ENCODE measurements around the gene ZNF691.

DNA sequence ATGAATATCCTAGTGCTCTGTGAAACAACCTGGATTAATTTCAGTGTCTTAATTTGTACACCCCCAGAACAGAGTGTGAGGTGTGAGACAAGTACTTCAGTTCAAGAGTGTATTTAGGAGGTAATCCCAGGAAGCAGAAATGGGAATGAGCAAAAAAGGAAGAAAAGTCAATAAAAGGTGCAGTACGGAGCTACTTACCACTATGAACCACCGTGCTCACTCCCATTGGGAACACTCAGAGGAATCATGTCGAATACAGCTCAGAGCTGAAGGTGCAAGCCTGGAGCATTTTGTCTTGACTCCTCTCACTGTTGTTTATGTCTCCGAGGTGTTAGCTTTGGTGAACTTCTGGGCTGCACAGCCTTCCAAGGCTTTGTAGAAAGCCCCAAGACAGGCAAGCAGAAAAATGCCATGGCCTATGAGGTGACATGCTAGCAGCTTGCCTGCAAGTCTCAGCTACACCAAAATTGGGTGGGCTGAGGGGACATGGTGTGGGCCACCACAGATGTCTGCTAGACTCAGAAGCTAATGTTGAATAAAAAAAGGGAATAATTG is 21.9 kb upstream of the ZNF691 start:
- no peak for TF ChIP-seq POLR2A (IDR thresholded peaks at IDR 0.05)
- TF ChIP-seq, protein P1, sequence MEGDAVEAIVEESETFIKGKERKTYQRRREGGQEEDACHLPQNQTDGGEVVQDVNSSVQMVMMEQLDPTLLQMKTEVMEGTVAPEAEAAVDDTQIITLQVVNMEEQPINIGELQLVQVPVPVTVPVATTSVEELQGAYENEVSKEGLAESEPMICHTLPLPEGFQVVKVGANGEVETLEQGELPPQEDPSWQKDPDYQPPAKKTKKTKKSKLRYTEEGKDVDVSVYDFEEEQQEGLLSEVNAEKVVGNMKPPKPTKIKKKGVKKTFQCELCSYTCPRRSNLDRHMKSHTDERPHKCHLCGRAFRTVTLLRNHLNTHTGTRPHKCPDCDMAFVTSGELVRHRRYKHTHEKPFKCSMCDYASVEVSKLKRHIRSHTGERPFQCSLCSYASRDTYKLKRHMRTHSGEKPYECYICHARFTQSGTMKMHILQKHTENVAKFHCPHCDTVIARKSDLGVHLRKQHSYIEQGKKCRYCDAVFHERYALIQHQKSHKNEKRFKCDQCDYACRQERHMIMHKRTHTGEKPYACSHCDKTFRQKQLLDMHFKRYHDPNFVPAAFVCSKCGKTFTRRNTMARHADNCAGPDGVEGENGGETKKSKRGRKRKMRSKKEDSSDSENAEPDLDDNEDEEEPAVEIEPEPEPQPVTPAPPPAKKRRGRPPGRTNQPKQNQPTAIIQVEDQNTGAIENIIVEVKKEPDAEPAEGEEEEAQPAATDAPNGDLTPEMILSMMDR (IDR thresholded peaks at IDR 0.05 in 4 of 5, conservative IDR thresholded peaks at IDR 0.05 in 1 of 5), result no peak

All from gastrocnemius medialis (tissue), 4 donors.